ENCODE measurements around the gene CFAP97.

CFAP97 gene

GRCh38 chr4:185196437-185196836, 7.4 kb downstream of the CFAP97 start:
- DNase-seq = no peak

GRCh38 chr4:185194924-185195888, 8.6 kb downstream of the CFAP97 start:
- no peak for DNase-seq

- DNase-seq = no peak
Measured at GRCh38 chr4:185192059-185192458, 11.7 kb downstream of the CFAP97 start.

- DNase-seq = no peak
Measured at GRCh38 chr4:185190306-185190856, 13.4 kb downstream of the CFAP97 start.

GRCh38 chr4:185189606-185190305, 14.0 kb downstream of the CFAP97 start:
- no peak for DNase-seq

- DNase-seq = no peak
Measured at GRCh38 chr4:185186769-185187168, 17.0 kb downstream of the CFAP97 start.

DNA sequence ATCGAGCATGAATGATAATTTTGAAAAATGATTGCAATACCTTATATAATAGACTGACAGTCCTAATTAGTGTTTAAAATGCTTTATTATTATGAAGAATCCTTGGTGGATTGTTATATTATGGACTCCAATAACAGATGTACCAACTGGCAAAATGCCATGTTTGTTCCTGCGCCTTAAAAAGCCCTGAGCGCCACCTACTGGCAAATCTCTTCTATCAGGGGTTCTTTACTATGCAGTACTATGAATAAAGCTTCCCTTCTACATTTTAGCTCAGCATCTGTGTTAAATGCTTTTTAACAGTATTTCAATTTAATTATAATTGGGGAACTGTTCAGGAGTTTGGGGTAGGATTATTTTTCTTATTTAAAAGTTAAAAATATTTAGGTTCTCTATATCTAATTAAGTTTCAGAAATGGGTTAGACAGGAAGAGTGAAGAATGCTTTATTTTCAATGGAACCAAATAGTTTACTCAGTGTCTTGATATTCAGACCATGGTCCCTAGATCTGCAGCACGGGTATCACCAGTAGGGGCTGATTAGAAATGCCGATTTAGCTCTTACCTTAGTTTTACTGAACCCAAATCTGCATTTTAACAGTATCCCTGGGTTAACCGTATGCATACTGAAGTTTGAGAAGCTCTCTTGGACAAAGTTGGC, 20.0 kb downstream of the CFAP97 start:
- DNase-seq = peak; percentile 79

GRCh38 chr4:185182239-185182638, 21.6 kb downstream of the CFAP97 start:
- no peak for DNase-seq

GRCh38 chr4:185179488-185179887, 24.3 kb downstream of the CFAP97 start:
- no peak for DNase-seq

DNA sequence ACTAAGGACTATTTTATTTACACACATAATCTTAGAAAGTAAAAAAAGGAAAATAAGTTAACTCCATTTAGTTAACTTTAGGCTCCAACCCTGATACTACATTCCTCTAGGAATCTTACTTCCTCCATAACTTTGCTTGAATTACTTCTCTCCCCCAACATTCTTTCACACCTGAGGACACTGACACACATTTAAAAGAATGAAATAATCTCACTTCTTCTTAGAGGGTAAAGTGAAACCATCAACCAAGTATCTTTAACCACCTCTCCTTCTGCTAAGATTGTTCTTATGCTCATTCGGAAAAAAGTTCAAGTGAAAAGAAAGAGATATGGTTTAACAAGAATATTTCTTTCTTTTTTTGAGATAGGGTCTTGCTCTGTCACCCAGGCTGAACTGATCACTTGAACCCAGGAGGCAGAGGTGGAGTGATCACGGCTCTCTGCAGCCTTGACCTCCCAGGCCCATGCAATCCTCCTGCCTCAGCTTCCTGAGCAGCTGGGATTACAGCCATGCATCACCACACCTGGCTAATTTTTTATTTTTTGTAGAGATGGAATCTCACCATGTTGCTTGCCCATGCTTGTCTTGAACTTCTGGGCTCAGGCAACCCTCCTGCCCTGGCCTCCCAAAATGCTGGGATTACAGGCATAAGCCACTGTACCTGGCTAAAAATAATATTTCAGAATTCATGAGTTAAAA, 32.3 kb downstream of the CFAP97 start:
- no peak for DNase-seq

DNA sequence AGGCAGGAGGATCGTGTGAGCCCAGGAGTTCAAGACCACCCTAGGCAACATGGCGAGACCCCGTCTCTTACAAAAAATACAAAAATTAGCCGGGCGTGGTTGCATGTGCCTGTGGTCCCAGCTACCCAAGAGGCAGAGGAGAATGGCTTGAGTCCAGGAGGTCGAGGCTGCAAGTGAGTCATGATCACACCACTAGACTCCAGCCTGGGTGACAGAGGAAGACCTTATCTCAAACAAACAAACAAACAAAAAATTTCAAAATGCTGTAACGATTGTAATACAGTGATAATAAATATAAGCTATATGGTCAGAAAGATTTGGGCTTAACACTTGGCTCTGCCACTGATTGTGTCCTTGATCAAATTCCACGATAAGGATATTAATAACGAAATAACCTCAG, 36.6 kb downstream of the CFAP97 start:
- DNase-seq = no peak

GRCh38 chr4:185165605-185166063, 38.2 kb downstream of the CFAP97 start:
- DNase-seq = no peak

- DNase-seq = no peak
Measured at GRCh38 chr4:185151296-185151695, 52.5 kb downstream of the CFAP97 start.

- no peak for DNase-seq
Measured at GRCh38 chr4:185149392-185149791, 54.4 kb downstream of the CFAP97 start.

DNA sequence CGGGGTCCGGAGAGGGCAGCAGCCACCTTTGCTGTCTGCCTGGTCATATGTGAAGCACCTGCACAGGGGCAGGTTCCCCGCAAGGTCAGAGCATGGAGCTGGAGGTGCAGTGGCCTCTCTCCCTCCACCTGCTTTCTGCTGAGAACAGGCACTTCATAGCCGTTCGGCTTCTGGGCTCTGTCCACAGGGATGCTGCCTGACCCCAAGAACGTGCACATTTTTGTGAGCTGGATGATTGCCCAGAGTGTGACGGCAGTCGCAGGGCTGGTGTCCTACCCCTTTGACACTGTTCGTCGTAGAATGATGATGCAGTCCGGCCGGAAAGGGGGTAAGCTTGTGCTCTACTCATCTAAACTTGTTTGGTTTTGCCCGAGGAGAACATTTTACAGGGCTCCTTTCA, 58.2 kb downstream of the CFAP97 start:
- no peak for DNase-seq

- DNase-seq = no peak
Measured at GRCh38 chr4:185144601-185145240, 59.1 kb downstream of the CFAP97 start.

- DNase-seq = peak; percentile 59
Measured at GRCh38 chr4:185143601-185143969, 60.2 kb downstream of the CFAP97 start.

DNA sequence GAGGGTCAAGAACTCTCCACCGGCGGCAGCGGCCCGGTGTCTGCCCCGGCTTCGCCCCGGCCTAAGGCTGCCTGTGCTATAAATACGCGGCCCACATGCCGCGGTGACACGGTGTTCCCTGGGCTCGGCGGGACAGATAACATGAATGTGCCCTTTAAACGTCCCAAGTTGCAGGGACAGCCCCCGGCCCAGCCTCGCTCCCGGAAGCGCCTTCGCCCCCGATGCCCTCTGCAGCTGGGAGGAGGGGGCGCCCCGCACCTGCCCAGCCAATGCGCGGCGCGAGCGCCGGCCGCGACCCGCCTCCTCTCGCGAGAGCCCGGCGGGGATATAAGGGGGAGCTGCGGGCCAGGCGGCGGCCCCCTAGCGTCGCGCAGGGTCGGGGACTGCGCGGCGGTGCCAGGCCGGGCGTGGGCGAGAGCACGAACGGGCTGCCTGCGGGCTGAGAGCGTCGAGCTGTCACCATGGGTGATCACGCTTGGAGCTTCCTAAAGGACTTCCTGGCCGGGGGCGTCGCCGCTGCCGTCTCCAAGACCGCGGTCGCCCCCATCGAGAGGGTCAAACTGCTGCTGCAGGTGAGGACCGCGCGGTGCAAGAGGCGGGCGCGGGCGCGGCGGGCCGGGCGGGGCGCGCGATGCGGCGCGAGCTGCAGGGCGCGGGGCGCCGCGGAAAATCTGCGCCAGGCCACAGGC, 60.7 kb downstream of the CFAP97 start, which contains the start of gene SLC25A4:
TSS of gene SLC25A4 (plus strand) at position 355 of the 689 bp plus-strand sequence. CDS start at position 462, 107 bp downstream.
- DNase-seq = peak; percentile 67

- DNase-seq = no peak
Measured at GRCh38 chr4:185142564-185142911, 61.3 kb downstream of the CFAP97 start.

GRCh38 chr4:185141777-185142176, 62.0 kb downstream of the CFAP97 start:
- DNase-seq = no peak

DNA sequence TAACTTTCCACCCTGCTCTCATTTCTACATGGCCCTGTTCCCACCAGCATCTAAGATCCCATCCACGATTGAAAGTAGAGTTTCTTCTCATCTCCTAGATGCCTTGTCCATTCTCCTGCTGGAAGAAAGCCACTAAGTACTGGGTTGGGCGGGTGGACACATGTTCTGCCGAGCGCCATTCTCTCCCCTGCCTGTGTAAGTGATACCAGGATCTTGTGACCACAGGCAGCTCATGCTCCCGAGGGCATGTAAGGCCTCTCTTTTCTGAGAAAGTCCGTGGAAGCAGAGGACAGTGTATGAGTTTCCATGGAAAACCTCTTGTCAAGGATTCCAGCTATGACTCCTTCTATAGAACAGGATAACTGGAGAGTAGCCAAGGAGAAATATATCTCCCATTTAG, 64.1 kb downstream of the CFAP97 start:
- no peak for DNase-seq
